Measurements from ENCODE around the gene MCAT.

DNA sequence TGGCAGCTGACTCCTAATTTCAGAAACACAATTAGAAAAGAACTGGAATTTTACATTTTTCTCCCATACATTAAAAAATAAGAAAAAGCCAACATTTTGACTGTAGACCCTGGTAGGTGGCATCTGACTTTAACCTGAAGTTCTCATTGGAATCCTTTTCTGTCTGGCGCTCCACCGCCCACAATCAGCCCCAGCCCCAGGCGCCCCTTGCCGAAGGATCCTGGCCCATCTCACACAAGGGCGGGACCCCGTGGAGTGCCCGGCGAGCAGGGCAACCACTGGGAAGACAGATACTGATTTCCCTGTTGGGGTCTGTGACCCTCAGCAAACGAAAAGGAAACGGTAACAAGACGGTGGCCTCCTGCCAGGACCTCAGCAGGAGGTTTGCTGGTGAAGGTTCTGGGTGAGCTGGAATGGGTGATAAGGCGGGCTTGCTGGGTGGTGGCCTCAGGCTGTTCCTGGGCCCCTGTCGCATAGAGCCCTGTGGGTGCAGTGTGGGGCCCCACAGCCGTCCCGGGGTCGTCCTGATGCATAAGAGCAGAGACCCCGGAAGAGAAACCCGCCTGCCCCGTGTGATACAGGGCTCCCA lies 23.9 kb upstream of the MCAT start:
- TF ChIP-seq, protein P1, sequence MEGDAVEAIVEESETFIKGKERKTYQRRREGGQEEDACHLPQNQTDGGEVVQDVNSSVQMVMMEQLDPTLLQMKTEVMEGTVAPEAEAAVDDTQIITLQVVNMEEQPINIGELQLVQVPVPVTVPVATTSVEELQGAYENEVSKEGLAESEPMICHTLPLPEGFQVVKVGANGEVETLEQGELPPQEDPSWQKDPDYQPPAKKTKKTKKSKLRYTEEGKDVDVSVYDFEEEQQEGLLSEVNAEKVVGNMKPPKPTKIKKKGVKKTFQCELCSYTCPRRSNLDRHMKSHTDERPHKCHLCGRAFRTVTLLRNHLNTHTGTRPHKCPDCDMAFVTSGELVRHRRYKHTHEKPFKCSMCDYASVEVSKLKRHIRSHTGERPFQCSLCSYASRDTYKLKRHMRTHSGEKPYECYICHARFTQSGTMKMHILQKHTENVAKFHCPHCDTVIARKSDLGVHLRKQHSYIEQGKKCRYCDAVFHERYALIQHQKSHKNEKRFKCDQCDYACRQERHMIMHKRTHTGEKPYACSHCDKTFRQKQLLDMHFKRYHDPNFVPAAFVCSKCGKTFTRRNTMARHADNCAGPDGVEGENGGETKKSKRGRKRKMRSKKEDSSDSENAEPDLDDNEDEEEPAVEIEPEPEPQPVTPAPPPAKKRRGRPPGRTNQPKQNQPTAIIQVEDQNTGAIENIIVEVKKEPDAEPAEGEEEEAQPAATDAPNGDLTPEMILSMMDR (conservative IDR thresholded peaks at IDR 0.05; ENCODE audit: low read depth, low read length), result no peak
- TF ChIP-seq, protein P2, sequence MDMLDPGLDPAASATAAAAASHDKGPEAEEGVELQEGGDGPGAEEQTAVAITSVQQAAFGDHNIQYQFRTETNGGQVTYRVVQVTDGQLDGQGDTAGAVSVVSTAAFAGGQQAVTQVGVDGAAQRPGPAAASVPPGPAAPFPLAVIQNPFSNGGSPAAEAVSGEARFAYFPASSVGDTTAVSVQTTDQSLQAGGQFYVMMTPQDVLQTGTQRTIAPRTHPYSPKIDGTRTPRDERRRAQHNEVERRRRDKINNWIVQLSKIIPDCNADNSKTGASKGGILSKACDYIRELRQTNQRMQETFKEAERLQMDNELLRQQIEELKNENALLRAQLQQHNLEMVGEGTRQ (IDR thresholded peaks at IDR 0.05; ENCODE audit: low read depth, low read length), result no peak
- TF ChIP-seq NFE2L2 (IDR thresholded peaks at IDR 0.05; ENCODE audit: low read depth, low read length) (no peak), SMC3 (IDR thresholded peaks at IDR 0.05; ENCODE audit: low read depth, low read length) (no peak), RCOR1 (IDR thresholded peaks at IDR 0.05; ENCODE audit: insufficient replicate concordance, low read length) (no peak), POLR2A (IDR thresholded peaks at IDR 0.05; ENCODE audit: low read depth, low read length) (no peak), CEBPB (IDR thresholded peaks at IDR 0.05; ENCODE audit: low read depth, low read length) (no peak), FOS (IDR thresholded peaks at IDR 0.05; ENCODE audit: low read depth, low read length) (no peak), CHD1 (IDR thresholded peaks at IDR 0.05; ENCODE audit: low read depth, low read length) (no peak), RAD21 (IDR thresholded peaks at IDR 0.05; ENCODE audit: low read length) (no peak), MXI1 (IDR thresholded peaks at IDR 0.05; ENCODE audit: borderline replicate concordance, low read depth, low read length) (no peak), BHLHE40 (IDR thresholded peaks at IDR 0.05; ENCODE audit: low read depth, low read length) (no peak)
- TF ChIP-seq, protein P3, sequence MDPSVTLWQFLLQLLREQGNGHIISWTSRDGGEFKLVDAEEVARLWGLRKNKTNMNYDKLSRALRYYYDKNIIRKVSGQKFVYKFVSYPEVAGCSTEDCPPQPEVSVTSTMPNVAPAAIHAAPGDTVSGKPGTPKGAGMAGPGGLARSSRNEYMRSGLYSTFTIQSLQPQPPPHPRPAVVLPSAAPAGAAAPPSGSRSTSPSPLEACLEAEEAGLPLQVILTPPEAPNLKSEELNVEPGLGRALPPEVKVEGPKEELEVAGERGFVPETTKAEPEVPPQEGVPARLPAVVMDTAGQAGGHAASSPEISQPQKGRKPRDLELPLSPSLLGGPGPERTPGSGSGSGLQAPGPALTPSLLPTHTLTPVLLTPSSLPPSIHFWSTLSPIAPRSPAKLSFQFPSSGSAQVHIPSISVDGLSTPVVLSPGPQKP (IDR thresholded peaks at IDR 0.05; ENCODE audit: borderline replicate concordance, low read depth, low read length), result no peak

All from IMR-90 (cell line).